GM18868 (cell line): ENCODE results near the gene WNT10A.

ENCODE experiments used
- ATAC-seq: cut with Tn5 transposase; IDR thresholded peaks from one replicate; pipeline ENCODE4 v1.9.1; 2021; ENCODE audit warnings: mild to moderate bottlenecking, moderate library complexity; ENCODE audit not compliant: unreplicated experiment

The WNT10A gene

DNA sequence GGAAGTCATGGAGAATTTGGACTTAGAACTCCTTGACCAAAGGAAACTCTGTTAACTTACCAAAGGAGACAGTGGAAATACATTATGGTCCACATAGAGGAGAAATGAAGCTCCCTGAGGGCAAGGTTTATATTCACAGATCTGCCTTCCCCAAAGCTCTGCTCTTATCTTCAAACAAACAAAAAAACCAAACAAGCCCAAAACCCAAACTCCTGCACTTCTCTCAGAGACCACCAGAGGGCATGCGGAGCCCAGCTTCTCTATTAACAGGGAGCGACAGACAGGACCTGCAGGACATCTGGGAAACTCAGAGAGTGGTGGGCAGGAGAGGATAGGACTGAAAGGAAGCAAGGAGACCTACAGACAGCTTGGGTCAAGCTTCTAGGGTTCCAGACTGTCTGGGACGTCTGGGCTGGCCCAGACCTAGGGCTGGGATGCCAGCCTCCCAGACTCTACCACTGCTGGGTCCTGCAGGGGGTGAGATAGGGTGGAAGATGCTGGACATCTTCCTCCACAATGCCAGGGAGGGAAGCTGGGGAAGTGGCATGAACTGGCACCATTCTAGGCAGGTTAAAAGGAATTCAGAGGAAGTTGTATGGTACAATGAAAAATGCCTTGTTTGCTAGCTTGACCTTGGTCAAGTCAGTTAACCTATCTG lies 4.0 kb upstream of the WNT10A start:
- ATAC-seq = no peak

DNA sequence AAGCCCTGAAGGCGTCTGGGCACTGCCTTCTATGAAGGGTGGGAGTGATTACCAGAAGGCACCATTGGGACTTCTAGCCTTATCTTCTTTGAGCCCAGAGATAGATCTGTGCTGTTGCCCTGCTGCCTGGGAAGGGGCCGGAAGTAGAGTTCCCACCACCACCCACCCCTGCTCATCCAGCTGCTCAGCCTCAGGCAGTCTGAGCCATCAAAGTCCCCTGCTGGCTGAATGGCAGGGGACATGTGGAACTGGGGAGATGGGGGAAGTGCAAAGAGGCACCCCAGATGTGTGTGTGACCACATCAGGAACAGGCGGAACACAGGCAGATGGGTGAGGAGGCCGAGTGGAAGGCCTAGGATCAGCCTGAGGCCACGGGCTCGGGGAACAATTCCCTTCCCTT lies 3.3 kb upstream of the WNT10A start:
- no peak for ATAC-seq

DNA sequence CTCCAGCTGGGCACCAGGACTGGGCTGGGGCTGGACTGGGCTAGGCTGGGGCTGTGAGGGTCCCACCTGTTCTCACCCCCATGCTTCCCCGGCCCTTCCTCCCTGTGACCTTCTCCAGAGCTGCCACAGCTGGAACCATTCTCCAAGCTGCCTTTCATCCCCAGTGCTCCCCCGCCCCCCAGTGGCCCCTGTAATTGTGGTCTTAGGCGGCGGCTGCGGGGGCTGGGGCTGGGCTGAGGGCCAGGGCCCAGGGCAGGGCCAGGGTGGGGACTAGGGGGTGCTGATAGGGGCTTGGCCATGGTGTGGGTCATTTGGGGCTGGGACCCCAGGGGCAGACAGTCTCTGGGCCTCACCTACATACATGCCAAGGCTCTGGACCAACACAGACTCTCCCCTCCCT lies 2.8 kb upstream of the WNT10A start:
- no peak for ATAC-seq

DNA sequence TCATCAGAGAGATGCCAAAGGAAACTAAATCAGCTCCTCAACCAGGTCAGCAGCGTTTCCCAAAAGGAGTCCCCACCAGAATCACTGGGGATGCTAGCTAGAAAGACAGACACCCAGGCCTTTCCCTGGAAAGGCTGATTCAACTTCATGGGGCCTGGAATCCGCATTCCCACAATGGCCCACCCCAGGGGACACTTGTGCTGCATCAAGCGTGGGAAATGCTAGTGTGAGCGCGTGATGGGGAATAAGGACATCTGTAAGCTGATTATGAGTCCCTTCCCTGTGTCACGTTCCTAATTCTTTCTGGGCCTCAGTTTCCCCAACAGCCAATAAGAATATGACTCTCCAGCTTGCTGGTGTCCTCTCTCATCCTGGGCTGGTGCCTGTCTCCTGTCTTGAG lies 2.2 kb upstream of the WNT10A start:
- no peak for ATAC-seq

DNA sequence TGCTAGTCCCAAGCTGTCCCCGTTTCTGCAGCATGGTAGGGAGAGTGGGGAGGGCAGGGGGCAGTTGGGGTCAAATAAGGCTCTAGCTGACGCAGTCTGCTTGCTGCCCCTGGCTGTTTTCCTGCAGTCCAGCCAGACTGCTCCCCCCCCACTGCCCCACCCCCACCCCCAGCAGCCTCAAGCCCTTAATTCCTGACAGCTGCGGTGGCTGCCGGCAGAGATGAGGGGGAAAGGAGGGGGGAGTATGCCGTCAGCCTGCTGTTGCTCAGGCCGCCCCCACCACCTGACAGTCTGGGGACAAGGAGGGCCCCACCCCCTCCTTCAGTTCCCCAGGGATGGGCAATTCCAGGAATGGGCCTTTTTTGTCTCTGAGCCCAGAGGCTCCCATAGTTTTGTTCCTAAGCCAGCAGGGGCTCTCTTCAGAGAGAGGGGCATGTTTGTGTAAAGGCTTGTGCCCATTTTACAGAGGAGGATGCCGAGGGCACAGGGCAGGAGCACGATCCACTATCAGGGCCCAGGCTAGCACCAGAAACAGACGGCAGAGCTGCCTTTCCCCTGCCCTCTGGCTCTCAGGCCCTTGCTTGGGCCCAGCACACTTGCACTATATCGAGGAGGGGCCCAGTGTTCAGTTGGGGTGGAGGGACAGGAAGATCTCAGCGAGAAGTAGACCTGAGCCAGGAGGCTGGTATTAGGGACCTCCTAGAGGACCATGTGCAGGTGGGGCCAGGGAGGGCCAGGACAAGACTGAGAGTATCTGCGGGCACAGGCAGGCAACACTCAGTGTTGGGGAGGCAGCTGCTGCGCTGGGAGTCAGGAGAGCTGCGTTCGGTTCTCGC lies 1.5 kb upstream of the WNT10A start:
- no peak for ATAC-seq

DNA sequence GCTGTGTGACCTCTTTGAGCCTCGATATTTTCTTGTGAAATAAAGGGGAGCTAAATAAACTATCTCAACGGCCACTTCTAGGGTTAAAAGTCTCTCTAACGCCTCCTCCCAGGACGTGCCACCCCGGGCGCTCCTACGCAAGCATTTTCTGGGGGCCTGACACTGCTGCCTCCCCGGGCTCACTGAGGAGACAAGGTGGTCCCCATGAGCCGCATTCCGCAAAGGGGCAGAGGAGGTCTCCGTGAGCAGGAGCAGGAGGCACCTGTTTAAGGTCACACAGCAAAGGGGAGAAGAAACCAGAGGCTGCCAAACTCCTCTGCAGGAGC lies 913 bp upstream of the WNT10A start:
- no peak for ATAC-seq

DNA sequence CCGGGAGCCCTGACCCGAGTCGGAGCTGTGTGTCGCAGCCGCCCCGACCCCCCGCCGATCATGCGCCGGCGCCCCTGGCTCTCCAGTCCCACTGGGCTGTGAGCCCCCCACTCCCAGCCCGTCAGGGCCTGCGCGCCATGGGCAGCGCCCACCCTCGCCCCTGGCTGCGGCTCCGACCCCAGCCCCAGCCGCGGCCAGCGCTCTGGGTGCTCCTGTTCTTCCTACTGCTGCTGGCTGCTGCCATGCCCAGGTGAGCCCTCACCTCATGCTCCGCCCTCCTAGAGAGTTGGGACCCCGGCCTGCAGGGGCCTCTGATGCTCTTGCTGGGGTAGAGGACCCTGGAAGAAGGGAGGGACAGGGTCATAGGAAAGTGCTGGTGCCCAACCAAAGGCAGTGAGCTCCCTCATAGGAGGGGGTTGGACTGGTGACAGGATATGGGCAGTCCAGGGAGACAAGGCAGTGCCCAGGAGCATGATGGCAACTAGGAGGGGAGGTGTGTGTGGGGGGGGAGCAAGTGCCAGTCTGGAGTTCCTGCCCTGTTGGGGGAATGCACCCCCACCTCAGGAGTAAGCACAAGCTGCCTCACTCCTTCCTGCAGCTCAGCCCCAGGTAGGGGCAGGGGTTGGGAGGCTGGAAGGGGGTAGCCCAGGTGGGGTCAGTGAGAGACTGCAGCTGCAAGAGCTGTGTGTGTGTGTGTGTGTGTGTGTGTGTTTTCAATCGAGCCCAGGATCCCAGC lies 375 bp downstream of the WNT10A start:
- no peak for ATAC-seq

DNA sequence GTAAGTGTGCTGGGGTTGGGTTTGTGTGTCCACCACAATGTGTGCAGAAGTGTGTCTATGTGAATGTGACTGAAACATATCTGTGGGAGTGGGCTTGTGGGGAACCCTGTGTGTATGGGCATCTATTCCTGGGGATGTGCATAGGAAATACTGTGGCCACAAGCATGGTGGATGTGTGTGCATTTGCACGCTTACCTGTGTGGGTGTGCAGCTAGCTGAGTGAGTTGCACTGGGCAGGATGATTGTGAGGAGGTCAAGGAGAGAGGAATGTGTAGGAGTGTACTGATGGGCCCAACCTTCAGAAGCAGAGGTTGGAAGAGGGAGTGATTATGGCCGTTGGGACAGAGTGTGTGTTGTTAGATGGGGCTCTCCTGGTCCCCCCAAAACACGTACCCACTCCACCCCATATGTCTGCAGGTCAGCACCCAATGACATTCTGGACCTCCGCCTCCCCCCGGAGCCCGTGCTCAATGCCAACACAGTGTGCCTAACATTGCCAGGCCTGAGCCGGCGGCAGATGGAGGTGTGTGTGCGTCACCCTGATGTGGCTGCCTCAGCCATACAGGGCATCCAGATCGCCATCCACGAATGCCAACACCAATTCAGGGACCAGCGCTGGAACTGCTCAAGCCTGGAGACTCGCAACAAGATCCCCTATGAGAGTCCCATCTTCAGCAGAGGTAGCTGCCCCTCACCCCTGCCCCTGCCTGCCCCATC lies 1.2 kb downstream of the WNT10A start:
- no peak for ATAC-seq

DNA sequence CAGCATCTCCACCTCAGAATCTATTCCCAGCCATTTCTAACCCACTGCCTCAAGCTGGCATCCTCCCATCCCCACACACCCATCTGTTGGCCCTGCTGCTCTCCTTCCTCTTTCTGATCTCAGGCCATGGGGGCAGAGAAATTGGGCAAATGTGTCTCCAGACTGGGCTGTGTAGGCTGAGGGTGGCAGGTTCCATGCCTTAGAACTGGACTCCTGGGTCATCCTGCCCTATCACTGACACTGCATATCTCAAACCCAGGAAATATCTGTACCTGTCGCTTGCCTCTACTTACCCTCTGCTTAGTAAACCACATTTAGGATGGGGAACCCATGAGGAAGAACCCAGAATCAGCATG lies 1.8 kb downstream of the WNT10A start:
- ATAC-seq = no peak

DNA sequence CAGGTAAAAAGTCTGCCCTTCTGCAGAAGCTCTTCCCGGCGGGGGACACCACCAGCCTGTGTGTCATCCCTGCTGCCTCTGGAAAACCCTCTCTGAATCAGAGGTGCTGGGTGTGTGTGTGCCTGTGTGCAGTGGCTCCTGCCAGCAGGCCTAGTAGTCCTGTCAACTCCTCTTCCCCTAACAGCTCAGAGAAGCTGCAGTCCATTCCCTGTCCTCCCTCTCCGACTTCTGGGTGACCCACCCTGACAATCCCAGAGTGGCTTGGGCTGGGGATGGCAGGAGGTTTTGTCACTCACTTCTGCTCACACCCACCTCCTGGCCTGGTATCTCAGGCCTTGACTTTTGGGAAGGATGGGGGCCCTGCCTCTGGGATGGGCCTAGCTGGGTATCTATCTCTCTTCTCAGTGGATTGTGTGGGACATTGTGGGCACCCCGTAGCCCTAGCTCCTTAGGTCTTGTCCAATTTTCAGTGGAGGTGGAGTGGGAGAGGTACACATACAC lies 2.3 kb downstream of the WNT10A start:
- ATAC-seq = no peak

DNA sequence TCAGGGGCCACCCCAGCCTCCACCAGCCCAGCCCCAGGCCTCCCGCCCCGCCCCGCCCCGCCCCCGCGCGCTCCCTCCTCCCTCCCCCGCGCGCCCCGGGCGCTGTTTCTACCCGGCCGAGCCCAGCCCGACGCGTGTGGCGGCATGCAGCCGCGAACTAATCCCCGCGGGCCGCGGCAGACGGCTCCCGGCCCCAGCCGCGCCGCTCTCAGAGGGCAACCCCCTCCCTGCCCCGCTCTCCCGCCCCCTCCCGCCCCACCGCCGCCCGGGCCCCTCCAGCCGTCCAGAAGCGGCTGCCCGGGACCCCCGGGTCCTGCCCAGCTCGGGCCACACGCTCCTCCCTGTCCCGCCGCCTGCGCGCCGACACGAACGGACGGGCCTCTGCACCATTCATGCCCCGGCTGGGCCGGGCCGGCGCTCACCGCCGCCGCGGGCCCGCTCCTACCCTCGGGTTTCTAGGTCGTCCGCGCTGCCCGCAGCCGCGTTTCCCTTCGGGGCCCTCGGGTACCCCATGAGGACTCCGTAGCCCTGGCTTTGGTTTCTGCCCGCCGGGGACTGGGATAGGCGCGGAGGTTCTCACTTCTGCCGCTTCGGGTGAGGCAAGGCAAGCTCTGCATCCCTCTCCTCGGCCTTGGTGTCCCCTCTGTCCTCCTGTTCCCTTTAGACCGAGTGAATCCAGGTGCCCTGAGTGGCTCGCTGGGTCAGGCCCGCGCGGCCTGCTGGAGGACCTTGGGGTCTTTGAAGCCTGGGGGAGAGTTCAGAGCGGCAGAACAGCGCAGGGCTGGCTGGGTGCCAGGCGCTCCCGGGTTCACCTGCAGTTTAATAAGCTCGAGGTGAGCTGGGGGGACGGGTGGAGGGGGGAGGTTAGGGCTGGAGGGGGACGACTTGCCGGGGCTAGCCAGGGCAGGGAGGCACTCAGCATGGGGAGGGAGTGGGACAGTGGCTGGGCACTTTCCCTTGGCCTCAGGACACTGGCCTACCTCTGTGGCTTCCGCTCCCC lies 3.1 kb downstream of the WNT10A start:
- ATAC-seq = no peak

DNA sequence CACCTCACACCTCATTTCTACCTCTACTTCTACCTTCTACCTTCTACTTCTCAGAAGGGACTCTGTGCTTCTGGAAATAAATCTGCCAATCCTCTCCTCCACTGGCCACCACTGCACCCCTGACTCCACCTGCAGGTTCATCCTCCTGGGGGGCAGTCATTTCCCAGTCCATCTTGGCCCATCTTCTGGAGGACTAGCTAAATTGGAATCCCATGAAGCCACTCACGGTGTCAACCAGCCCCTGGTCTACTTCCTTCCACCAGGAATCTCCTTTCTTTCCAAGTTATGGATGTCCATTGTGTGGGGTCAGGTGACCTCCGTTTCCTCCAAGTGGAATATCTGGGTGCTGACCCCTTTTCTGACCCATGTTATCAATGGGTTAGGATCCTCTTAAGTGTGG lies 3.9 kb downstream of the WNT10A start:
- no peak for ATAC-seq

DNA sequence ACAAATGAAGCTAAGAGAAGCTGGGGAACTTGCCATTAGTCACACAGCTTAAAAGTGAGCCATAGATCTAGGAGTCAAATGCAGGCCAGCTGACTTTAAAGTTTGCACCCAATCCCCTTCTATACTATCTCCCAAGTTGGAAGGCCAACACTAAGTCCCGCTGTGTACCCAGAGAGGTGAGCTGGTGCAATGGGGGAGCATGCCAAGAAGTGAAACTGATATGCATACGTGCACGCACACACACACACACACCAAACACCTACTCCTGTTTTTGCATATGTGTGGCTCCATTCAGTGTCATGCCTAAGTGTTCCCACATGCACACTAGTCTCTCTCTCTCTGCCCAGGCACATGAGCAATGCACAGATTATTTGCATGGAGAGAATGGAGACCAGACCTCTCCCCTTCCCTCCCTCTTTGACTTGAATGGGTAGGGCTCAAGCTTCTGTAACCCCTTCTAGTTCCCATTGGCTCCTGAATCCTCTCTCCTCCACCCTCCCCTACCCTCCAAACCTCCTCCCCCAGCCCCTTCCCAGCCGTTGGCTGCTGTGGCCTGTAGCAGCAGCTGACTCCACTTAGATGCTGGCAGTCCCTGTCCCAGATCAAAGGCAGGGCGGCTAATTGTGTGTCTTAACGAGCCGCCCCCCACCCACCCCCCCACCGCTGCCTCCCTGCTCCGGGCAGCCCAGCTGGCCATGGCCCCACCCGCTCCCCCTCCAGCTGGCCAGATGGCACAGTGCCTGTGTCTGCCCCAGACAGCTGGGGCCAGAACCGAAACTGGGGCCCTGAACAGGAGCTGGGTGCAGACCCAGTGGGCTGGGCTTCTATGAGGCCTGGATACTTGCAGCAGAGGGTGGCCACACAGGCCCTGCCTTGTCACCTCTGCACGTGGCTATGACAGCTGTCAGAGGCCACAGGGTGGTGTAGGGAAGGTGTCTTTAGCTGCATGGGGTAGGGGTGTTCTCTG lies 5.6 kb downstream of the WNT10A start:
- peak; percentile 79 for ATAC-seq

DNA sequence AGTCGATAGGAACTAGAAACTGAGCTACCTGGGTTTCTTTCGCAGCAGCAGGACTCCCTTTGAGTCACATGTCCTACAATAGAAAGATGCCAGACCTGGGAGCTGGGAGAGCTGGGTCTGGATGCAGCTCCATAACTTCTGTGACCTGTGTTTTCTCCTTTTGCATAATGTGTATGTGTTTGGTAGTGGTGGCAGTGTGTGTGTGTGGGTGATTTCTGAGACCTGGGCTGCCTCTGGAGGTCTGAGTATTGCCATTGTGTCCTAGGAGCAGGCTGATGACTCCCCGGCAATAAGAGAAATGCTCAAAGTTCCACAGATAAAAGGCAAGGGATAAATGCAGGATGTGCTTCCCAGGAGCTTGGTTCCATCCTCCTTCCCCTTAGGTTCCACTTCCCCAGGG lies 6.4 kb downstream of the WNT10A start:
- ATAC-seq = no peak

DNA sequence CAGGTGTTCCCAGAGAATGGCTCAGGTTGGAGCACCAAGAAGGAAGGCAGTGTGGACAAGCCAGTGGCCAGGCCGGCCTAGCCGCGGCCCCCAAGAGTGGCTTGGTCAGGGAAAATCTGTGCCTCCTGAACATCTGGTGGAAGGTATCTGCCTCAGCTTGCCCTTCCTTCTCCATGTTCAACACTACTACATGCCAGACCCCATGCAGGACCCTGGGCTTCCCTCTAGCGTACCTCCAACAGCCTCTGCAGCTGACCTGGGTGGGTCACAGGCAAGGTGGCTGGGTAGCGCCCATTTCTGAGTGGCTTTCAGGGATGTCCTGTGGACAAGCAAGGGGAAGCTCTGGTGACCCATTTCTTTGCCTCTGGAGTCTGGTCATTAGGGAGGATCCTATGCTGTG lies 7.7 kb downstream of the WNT10A start:
- no peak for ATAC-seq

DNA sequence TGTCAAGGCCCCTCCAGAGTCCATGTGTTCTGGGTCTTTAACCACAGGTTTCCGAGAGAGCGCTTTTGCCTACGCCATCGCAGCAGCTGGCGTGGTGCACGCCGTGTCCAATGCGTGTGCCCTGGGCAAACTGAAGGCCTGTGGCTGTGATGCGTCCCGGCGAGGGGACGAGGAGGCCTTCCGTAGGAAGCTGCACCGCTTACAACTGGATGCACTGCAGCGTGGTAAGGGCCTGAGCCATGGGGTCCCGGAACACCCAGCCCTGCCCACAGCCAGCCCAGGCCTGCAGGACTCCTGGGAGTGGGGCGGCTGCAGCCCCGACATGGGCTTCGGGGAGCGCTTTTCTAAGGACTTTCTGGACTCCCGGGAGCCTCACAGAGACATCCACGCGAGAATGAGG lies 9.3 kb downstream of the WNT10A start:
- ATAC-seq = no peak

DNA sequence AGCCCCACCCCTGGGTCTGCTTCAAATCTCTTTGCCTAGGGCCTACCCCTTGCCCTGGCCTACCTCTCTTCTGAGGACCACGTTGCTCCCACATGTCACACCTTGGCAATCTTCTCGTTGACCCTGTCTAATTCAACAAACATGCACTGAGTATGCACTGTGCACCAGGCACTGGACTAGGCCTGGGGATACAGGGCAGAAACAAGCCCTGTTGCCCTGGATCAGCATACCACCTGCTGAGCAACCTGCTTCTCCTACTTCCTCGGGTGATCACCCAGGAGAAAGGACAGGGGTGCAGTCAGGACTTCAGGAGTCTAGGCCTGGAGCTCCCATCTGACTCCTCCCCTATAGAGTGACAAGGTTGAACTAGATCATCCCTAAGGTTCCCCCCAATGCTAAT lies 9.7 kb downstream of the WNT10A start:
- ATAC-seq = no peak

DNA sequence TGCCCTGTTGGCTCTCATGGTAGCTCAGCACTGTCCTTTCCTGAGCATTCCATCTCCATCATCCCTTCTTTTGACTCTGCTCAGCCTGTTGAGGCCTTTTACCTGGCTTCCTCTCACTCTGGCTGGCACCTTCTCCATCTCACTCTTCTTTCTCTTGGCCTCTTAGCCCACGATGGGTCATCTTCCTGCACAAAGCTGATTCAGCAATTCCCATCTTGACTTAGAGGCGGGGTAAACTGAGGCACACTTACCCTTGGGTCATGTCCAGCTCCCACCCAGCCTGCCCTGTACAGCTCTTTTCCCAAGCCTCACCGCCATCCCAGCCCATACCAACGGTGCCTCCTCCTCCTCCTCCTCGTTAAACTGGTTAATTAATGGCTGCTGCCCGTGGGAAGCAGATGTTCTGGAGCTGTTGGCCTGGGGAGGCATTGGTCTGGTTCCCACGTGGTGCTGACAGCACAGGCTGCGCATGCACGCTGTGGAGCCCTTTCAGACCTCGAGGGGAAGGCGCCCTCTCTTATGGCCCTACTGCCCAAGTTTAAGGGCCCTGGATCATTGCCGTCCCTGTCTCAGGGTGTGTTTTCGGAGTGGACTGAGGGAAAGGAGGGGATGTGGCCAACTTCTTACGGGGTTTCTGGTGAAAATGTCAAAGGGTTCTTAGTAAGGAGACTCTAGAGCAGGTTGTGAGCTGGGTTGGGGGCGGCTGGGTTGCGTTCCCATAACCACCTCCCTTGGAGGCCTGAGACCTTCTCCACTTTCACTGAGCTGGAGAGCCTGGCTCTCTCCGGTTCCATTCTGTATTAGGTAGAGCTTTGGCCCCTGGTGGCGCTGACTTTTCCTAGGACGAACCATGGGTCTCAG lies 10.9 kb downstream of the WNT10A start:
- no peak for ATAC-seq
